Activated T-helper 2 cell treated with anti-CD3 and anti-CD28 coated beads, Interferon-gamma antibody, Interleukin-2, Interleukin-4, amounts not matched to agents 10 μg/mL and 5 μg/mL and 100 μg/mL, durations not matched to agents 14 hours and 24 hours and 36 hours (primary cell): Measurements from ENCODE around the gene NTSR1. TPM values are rescaled to one million over a fixed set of nuclear protein-coding genes. Genes with fewer than 3 reads are reported as not detected.
A peak's percentile ranks its signal among the peaks of the same experiment; 100 is the strongest.

Experiments used
- DNase-seq: peaks from one replicate; pipeline ENCODE4 v3.0.0; 2021; ENCODE audit warnings: low spot score
- H3K27ac Mint-ChIP-seq: one replicate; pipeline ENCODE4 v1.8.0; 2021; ENCODE audit warnings: mixed read lengths
- H3K27me3 Mint-ChIP-seq: one replicate; pipeline ENCODE4 v1.8.0; 2021; ENCODE audit warnings: low read depth, mixed read lengths
- H3K36me3 Mint-ChIP-seq: one replicate; pipeline ENCODE4 v1.8.0; 2021; ENCODE audit warnings: low read depth, mixed read lengths
- H3K4me1 Mint-ChIP-seq: one replicate; pipeline ENCODE4 v1.8.0; 2021; ENCODE audit warnings: low read depth, mixed read lengths
- H3K4me3 Mint-ChIP-seq: one replicate; pipeline ENCODE4 v1.8.0; 2021; ENCODE audit warnings: low read depth, mild to moderate bottlenecking, moderate library complexity, mixed read lengths
- H3K9me3 Mint-ChIP-seq: one replicate; pipeline ENCODE4 v1.8.0; 2021; ENCODE audit warnings: mixed read lengths
- intact Hi-C: fragments of 100-400 bp; cut with micrococcal nuclease; formaldehyde crosslinking; loops from one replicate; pipeline ENCODE4 v1.15.1; 2023
- total RNA-seq: library from RNA; stranded (reverse); gene quantifications from 2 replicates; pipeline ENCODE4 v1.2.3, GENCODE V29; 2022

The NTSR1 gene
- total RNA-seq, 1 donor from 2014 or later, result not detected

- Mint-ChIP-seq H3K9me3 (no peaks in the 10 kb centered on the region), H3K4me1 (peaks cover 40% of the 10 kb centered on the region), H3K4me3 (no peak overlapping the region), H3K36me3 (no peaks in the 10 kb centered on the region), H3K27ac (no peak overlapping the region), H3K27me3 (peaks cover 13% of the 10 kb centered on the region)
- no peak for DNase-seq
- intact Hi-C loops, result no loop called here
Measured at GRCh38 chr20:62738025-62738881, 29.6 kb downstream of the NTSR1 start.

GRCh38 chr20:62739067-62739466 is 30.4 kb downstream of the NTSR1 start:
- Mint-ChIP-seq H3K27me3 (peaks cover 13% of the 10 kb centered on the region), H3K9me3 (no peaks in the 10 kb centered on the region), H3K4me1 (peaks cover 38% of the 10 kb centered on the region), H3K36me3 (no peaks in the 10 kb centered on the region), H3K4me3 (no peak overlapping the region), H3K27ac (no peak overlapping the region)
- intact Hi-C loops, result no loop called here
- DNase-seq, result no peak

GRCh38 chr20:62739581-62740285 is 31.1 kb downstream of the NTSR1 start:
- Mint-ChIP-seq H3K4me1 (peaks cover 38% of the 10 kb centered on the region), H3K27me3 (peaks cover 13% of the 10 kb centered on the region), H3K9me3 (no peaks in the 10 kb centered on the region), H3K36me3 (no peaks in the 10 kb centered on the region), H3K4me3 (peak overlapping the region; percentile 74), H3K27ac (peak overlapping the region; percentile 80)
- intact Hi-C loops, result loop anchor here (1.0 to 5.0 kb wide), 6 partner anchors 23 to 237 kb away; partner anchors contain the start of gene NTSR1
- DNase-seq, result peak; percentile 38

GRCh38 chr20:62740286-62741141 is 31.9 kb downstream of the NTSR1 start:
- Mint-ChIP-seq H3K4me3 (peak overlapping the region; percentile 74), H3K36me3 (no peaks in the 10 kb centered on the region), H3K27me3 (peaks cover 15% of the 10 kb centered on the region), H3K9me3 (no peaks in the 10 kb centered on the region), H3K4me1 (peaks cover 39% of the 10 kb centered on the region), H3K27ac (peak overlapping the region; percentile 80)
- DNase-seq, result peak; percentile 90
- intact Hi-C loops, result loop anchor here (1.0 to 5.0 kb wide), 6 partner anchors 24 to 238 kb away; partner anchors contain the start of gene NTSR1

- Mint-ChIP-seq H3K4me1 (peaks cover 39% of the 10 kb centered on the region), H3K4me3 (no peak overlapping the region)
- no peak for DNase-seq
Measured at GRCh38 chr20:62741191-62741691, 32.6 kb downstream of the NTSR1 start.

GRCh38 chr20:62741701-62742491 is 33.3 kb downstream of the NTSR1 start:
- intact Hi-C loops, result loop anchor here (2.0 to 5.0 kb wide), 2 partner anchors 35 to 91 kb away; partner anchors contain the start of gene NTSR1
- Mint-ChIP-seq H3K4me1 (peaks cover 34% of the 10 kb centered on the region), H3K9me3 (no peaks in the 10 kb centered on the region), H3K27ac (no peak overlapping the region), H3K36me3 (no peaks in the 10 kb centered on the region), H3K4me3 (no peak overlapping the region), H3K27me3 (peaks cover 23% of the 10 kb centered on the region)
- no peak for DNase-seq

More at GRCh38 chr20:62741191-62741691, 32.6 kb downstream of the NTSR1 start:
- H3K9me3 Mint-ChIP-seq, result no peaks in the 10 kb centered on the region
- H3K27me3 Mint-ChIP-seq, result peaks cover 17% of the 10 kb centered on the region
- no peaks in the 10 kb centered on the region for H3K36me3 Mint-ChIP-seq
- no peak overlapping the region for H3K27ac Mint-ChIP-seq
- intact Hi-C loops, result loop anchor here (2.0 to 5.0 kb wide), 2 partner anchors 34 to 90 kb away; partner anchors contain the start of gene NTSR1

- no peak overlapping the region for H3K4me3 Mint-ChIP-seq
- peaks cover 30% of the 10 kb centered on the region for H3K4me1 Mint-ChIP-seq
- no peak for DNase-seq
- no peaks in the 10 kb centered on the region for H3K9me3 Mint-ChIP-seq
- H3K27me3 Mint-ChIP-seq, result peaks cover 26% of the 10 kb centered on the region
- no peak overlapping the region for H3K27ac Mint-ChIP-seq
- intact Hi-C loops, result loop anchor here (5.0 kb wide), 1 partner anchor 35 kb away; the partner anchor contains the start of gene NTSR1
- H3K36me3 Mint-ChIP-seq, result no peaks in the 10 kb centered on the region
Measured at GRCh38 chr20:62742550-62742949, 33.9 kb downstream of the NTSR1 start.

GRCh38 chr20:62742979-62743776 is 34.5 kb downstream of the NTSR1 start:
- no peak for DNase-seq
- Mint-ChIP-seq H3K27ac (no peak overlapping the region), H3K27me3 (peaks cover 30% of the 10 kb centered on the region), H3K4me1 (peaks cover 30% of the 10 kb centered on the region), H3K4me3 (no peak overlapping the region), H3K9me3 (no peaks in the 10 kb centered on the region), H3K36me3 (no peaks in the 10 kb centered on the region)
- intact Hi-C loops, result loop anchor here (5.0 kb wide), 1 partner anchor 36 kb away; the partner anchor contains the start of gene NTSR1

GRCh38 chr20:62743777-62744317 is 35.2 kb downstream of the NTSR1 start:
- no peak for DNase-seq
- intact Hi-C loops, result loop anchor here (5.0 kb wide), 1 partner anchor 37 kb away; the partner anchor contains the start of gene NTSR1
- H3K9me3 Mint-ChIP-seq, result no peaks in the 10 kb centered on the region
- no peak overlapping the region for H3K4me3 Mint-ChIP-seq
- no peaks in the 10 kb centered on the region for H3K36me3 Mint-ChIP-seq
- no peak overlapping the region for H3K27ac Mint-ChIP-seq
- peaks cover 24% of the 10 kb centered on the region for H3K4me1 Mint-ChIP-seq
- peaks cover 36% of the 10 kb centered on the region for H3K27me3 Mint-ChIP-seq

GRCh38 chr20:62744741-62745191 is 36.1 kb downstream of the NTSR1 start:
- intact Hi-C loops, result loop anchor here (5.0 kb wide), 1 partner anchor 37 kb away; the partner anchor contains the start of gene NTSR1
- Mint-ChIP-seq H3K4me1 (peaks cover 16% of the 10 kb centered on the region), H3K9me3 (no peaks in the 10 kb centered on the region), H3K27me3 (peaks cover 42% of the 10 kb centered on the region), H3K36me3 (no peaks in the 10 kb centered on the region), H3K27ac (no peak overlapping the region), H3K4me3 (no peak overlapping the region)
- DNase-seq, result no peak
